Neuron (in vitro differentiated cells): ENCODE results near the gene CXCL3.
A peak's percentile ranks its signal among the peaks of the same experiment; 100 is the strongest.

Experiments used
- H2AFZ ChIP-seq: one replicate; pipeline ENCODE4 v1.6.1; 2013; ENCODE audit warnings: low read depth, mild to moderate bottlenecking, inconsistent platforms, low read length, moderate library complexity
- H3K27me3 ChIP-seq: one replicate; pipeline ENCODE4 v1.6.1; 2013; ENCODE audit warnings: low read length; ENCODE audit not compliant: insufficient read depth
- H3K36me3 ChIP-seq: one replicate; pipeline ENCODE4 v1.6.1; 2013; ENCODE audit warnings: low read length; ENCODE audit not compliant: insufficient read depth
- H3K4me1 ChIP-seq: one replicate; pipeline ENCODE4 v1.6.1; 2013; ENCODE audit warnings: low read length; ENCODE audit not compliant: insufficient read depth
- H3K4me3 ChIP-seq: 2 replicates; pipeline ENCODE4 v1.5.1; 2013; ENCODE audit warnings: mild to moderate bottlenecking, low read length, moderate library complexity
- H3K9me3 ChIP-seq: one replicate; pipeline ENCODE4 v1.6.1; 2013; ENCODE audit warnings: low read length

CXCL3 gene

DNA sequence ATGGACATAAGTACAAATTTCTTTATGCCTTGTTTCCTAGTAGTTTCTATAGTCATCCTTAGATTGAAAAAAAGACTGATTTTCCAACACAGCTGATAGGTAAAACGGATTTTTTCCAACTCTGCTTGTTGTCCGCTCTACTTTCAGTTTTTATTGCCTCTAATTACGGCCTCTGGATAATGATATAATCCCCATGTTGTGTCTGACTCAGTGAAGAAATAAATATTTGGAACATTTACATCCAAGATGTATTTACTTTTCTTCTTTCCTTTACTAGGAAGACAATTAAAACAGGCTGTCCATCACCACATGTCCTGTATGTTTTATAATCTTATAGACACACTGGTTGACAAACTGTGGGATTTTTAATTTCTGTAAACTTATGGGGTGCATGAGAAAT lies 6.8 kb upstream of the CXCL3 start:
- no peaks in the 10 kb centered on the region for H3K9me3 ChIP-seq
- H3K4me1 ChIP-seq = no peaks in the 10 kb centered on the region

DNA sequence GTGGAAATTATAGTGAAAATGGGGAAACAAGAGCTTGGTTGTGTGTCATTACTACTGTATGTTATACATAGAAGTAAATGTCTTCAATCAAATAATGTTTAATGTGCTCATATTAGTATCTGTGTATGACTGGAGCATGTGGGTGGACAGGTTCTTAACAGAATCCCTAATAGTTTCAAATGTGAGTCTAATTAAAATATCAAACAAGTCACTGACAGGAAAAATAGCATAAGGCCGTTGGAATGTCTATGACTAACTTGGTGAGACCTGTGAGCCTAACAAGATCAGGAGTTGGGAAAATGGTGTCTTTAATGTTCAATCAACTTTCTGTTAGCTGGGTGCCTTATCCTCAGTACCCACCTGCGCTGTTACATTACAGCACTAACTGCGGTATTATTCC lies 6.2 kb upstream of the CXCL3 start:
- H3K36me3 ChIP-seq = no peaks in the 10 kb centered on the region
- no peaks in the 10 kb centered on the region for H3K27me3 ChIP-seq
- no peak overlapping the region for H2AFZ ChIP-seq
- no peaks in the 10 kb centered on the region for H3K4me1 ChIP-seq
- H3K4me3 ChIP-seq = no peak overlapping the region
- no peaks in the 10 kb centered on the region for H3K9me3 ChIP-seq

More for the DNA sequence above, 6.8 kb upstream of the CXCL3 start:
- Histone ChIP-seq H3K4me3 (no peak overlapping the region), H2AFZ (no peak overlapping the region), H3K36me3 (no peaks in the 10 kb centered on the region), H3K27me3 (no peaks in the 10 kb centered on the region)

- H3K4me1 ChIP-seq = peaks cover 10% of the 10 kb centered on the region
- H3K4me3 ChIP-seq = no peak overlapping the region
- no peaks in the 10 kb centered on the region for H3K9me3 ChIP-seq
- H3K27me3 ChIP-seq = no peaks in the 10 kb centered on the region
- H3K36me3 ChIP-seq = no peaks in the 10 kb centered on the region
- no peak overlapping the region for H2AFZ ChIP-seq
These were observed 4.2 kb upstream of the CXCL3 start for GRCh38 chr4:74042681-74043080.

GRCh38 chr4:74041418-74041817 lies 2.9 kb upstream of the CXCL3 start:
- peaks cover 15% of the 10 kb centered on the region for H3K4me1 ChIP-seq

DNA sequence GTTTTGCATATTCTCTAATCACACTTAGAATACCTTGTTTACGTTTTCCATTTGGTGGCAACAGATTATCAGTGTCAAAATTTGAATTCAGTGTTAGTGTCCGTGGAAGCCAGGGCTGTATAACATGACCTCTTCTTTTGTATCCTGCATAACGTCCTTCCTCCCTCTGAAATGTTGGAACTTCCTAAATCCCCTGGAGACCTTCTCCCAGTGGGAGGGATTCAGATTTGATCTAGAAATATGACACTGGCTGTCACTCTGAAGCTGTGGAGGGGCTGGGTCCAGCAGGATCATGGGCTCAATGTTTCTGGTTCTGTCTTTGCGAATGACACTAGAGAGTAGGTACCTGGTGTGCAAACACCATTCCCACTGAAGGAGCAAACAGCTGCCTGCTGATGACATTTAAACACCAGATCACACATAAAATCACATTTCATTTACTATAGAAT lies 850 bp upstream of the CXCL3 start:
- Histone ChIP-seq H3K4me1 (peaks cover 15% of the 10 kb centered on the region), H3K4me3 (peak overlapping the region; percentile 79)

More at GRCh38 chr4:74041418-74041817, 2.9 kb upstream of the CXCL3 start:
- H3K27me3 ChIP-seq = no peaks in the 10 kb centered on the region
- H3K9me3 ChIP-seq = no peaks in the 10 kb centered on the region
- H3K36me3 ChIP-seq = no peaks in the 10 kb centered on the region
- H2AFZ ChIP-seq = peak overlapping the region; percentile 21
- no peak overlapping the region for H3K4me3 ChIP-seq

DNA sequence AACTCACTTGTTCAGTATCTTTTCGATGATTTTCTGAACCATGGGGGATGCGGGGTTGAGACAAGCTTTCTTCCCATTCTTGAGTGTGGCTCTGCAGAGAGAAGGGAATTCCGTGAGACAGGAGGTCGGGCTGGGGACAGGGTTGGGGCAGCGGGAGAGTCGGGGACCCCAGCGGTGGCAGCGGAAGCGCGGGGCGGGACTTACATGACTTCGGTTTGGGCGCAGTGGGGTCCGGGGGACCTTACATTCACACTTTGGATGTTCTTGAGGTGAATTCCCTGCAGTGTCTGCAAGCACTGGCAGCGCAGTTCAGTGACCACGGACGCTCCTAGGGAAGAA lies 434 bp downstream of the CXCL3 start:
- H3K27me3 ChIP-seq = no peaks in the 10 kb centered on the region
- no peaks in the 10 kb centered on the region for H3K9me3 ChIP-seq
- no peaks in the 10 kb centered on the region for H3K36me3 ChIP-seq
- peak overlapping the region; percentile 79 for H3K4me3 ChIP-seq
- H2AFZ ChIP-seq = peak overlapping the region; percentile 94
- peaks cover 15% of the 10 kb centered on the region for H3K4me1 ChIP-seq

More for the DNA sequence above, 850 bp upstream of the CXCL3 start:
- no peaks in the 10 kb centered on the region for H3K27me3 ChIP-seq
- no peaks in the 10 kb centered on the region for H3K36me3 ChIP-seq
- peak overlapping the region; percentile 94 for H2AFZ ChIP-seq
- H3K9me3 ChIP-seq = no peaks in the 10 kb centered on the region

DNA sequence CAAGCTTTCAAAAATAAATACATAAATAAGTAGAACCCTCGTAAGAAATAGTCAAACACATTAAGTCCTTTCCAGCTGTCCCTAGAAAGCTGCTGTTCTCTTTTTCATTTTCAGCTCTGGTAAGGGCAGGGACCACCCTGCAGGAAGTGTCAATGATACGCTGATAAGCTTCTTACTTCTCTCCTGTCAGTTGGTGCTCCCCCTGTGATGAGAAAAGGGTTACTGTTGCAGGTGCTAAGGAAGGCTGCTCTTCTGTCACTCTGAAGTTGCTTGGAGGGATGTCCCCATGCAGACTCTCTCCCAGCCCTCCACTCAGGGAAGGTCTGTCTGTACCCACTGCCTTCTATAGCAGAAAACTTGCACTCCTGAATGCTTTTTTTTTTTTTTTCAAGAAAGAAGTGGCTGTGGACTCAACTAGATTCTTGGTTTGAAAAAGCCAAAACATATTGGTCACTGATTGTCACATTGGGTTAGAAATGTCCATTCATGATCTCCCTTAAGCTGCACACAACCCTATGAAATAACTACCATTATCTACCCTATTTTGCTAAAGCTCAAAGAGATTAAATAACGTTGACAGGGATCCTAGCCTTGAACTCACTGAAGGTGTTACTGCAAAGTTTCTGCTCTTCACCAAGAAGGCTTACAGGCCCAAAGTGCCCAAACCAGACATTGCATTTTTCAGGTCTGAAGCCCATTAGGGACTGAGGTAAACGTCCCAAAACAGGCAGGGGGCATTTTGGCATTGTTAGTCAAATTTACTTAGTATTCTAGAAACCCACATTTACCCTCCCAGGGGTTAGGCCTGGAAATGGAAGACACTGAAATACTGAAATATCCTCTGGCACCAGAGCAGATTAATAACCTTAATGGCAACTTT lies 1.2 kb downstream of the CXCL3 start:
- H3K36me3 ChIP-seq = no peaks in the 10 kb centered on the region
- peak overlapping the region; percentile 79 for H3K4me3 ChIP-seq

GRCh38 chr4:74033739-74034138 lies 4.8 kb downstream of the CXCL3 start:
- H3K36me3 ChIP-seq = no peaks in the 10 kb centered on the region
- peaks cover 9% of the 10 kb centered on the region for H3K4me1 ChIP-seq
- no peak overlapping the region for H2AFZ ChIP-seq
- H3K9me3 ChIP-seq = no peaks in the 10 kb centered on the region
- H3K4me3 ChIP-seq = no peak overlapping the region
- no peaks in the 10 kb centered on the region for H3K27me3 ChIP-seq

More for the DNA sequence above, 1.2 kb downstream of the CXCL3 start:
- Histone ChIP-seq H3K4me1 (peaks cover 15% of the 10 kb centered on the region), H3K27me3 (no peaks in the 10 kb centered on the region), H2AFZ (peak overlapping the region; percentile 94), H3K9me3 (no peaks in the 10 kb centered on the region)

DNA sequence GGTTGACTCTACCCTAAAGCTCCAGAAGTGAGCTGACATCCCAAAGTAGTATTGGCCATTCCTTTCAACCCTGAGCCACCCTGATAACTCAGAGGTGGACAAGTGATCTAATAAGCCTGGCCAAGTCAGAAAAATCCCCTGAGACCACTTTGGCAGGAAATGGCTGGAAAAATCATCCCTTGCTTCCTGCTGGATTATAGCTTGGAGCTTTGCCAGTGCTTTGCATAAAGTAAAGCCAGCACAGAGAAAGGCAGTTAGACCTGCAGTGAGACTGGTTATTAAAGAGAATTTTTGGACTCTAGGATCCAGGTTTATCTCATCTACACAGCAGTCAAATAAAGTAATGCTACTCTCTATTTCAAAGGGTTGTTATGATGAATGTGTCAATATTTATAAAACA lies 6.4 kb downstream of the CXCL3 start:
- Histone ChIP-seq H3K4me3 (no peak overlapping the region), H2AFZ (no peak overlapping the region), H3K4me1 (no peaks in the 10 kb centered on the region), H3K9me3 (no peaks in the 10 kb centered on the region), H3K27me3 (no peaks in the 10 kb centered on the region), H3K36me3 (no peaks in the 10 kb centered on the region)

DNA sequence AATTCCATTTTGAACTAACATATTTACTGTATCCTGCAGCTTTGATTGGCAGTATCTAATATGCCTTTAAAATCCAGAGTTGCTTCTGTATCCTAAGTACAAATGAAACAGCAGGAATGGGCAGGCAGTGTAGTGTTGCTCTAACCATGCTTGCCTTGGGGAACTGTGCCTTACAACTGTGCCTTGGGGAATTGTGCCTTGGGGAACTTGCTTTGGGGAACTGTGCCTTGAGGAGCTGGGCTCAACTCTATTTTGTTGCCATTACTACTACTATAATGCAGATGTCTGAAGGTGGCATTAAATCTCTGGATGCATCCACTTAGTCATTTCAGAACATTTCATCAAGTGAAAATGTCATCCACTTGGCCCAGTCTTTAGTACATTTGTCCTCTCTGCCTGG lies 6.9 kb downstream of the CXCL3 start:
- Histone ChIP-seq H3K4me1 (no peaks in the 10 kb centered on the region), H3K36me3 (no peaks in the 10 kb centered on the region), H3K9me3 (no peaks in the 10 kb centered on the region), H3K27me3 (no peaks in the 10 kb centered on the region), H3K4me3 (no peak overlapping the region), H2AFZ (no peak overlapping the region)

- H3K36me3 ChIP-seq = no peaks in the 10 kb centered on the region
- H3K4me3 ChIP-seq = no peak overlapping the region
- no peaks in the 10 kb centered on the region for H3K27me3 ChIP-seq
- no peaks in the 10 kb centered on the region for H3K4me1 ChIP-seq
- no peak overlapping the region for H2AFZ ChIP-seq
- no peaks in the 10 kb centered on the region for H3K9me3 ChIP-seq
These were observed 8.2 kb downstream of the CXCL3 start for GRCh38 chr4:74030285-74030684.

DNA sequence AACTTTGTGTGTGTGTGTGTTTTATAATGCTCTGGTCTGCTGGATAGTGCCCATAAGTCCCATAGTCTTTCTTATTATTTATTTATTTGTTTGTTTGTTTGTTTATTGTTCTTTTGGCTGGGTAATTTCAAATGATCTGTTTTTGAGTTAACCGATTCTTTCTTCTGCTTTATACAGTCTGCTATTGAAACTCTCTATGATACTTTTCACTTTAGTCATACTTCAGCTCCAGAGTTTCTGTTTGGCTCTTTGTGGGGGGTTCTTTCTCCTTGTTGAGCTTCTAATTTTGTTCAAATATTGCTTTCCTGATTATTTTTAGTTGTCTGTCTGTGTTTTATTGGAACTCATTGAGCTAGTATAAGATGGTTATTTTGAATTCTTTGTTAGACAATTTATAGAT lies 10.0 kb downstream of the CXCL3 start:
- no peaks in the 10 kb centered on the region for H3K4me1 ChIP-seq
- H3K4me3 ChIP-seq = no peak overlapping the region
- no peaks in the 10 kb centered on the region for H3K27me3 ChIP-seq
- H2AFZ ChIP-seq = no peak overlapping the region
- H3K9me3 ChIP-seq = no peaks in the 10 kb centered on the region
- H3K36me3 ChIP-seq = no peaks in the 10 kb centered on the region

- H3K27me3 ChIP-seq = no peaks in the 10 kb centered on the region
- no peaks in the 10 kb centered on the region for H3K9me3 ChIP-seq
- no peaks in the 10 kb centered on the region for H3K4me1 ChIP-seq
- no peak overlapping the region for H3K4me3 ChIP-seq
- no peaks in the 10 kb centered on the region for H3K36me3 ChIP-seq
- no peak overlapping the region for H2AFZ ChIP-seq
These were observed 14.8 kb downstream of the CXCL3 start for GRCh38 chr4:74023709-74024108.

DNA sequence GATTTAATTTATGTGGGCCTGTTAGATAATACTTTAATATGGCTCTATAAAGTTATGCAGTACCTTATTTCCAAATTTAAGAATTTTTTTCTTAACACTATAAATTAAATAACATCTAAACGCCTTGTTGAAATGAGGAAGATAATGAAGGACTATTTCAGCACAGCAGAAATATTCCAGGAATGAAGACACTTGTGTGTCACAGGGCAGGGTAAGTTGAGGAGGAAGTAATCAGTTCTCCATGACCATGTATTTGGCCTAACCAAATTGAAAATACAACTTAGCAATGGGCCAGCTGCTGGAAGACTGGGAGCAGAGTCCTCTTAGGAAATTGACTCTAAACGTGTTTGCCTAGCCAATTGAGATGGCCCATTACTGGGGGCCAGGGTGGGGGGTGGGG lies 16.9 kb downstream of the CXCL3 start:
- no peaks in the 10 kb centered on the region for H3K27me3 ChIP-seq
- no peaks in the 10 kb centered on the region for H3K9me3 ChIP-seq
- no peaks in the 10 kb centered on the region for H3K4me1 ChIP-seq
- no peaks in the 10 kb centered on the region for H3K36me3 ChIP-seq
- H3K4me3 ChIP-seq = no peak overlapping the region
- no peak overlapping the region for H2AFZ ChIP-seq
